GDM1 (cell line): ENCODE data around the gene CD274.

ENCODE experiments used
- DNase-seq: peaks from one replicate; lab custom pipeline; 2025; lab: John Stamatoyannopoulos, UW

CD274 gene

GRCh38 chr9:5500441-5501235, 50.3 kb downstream of the CD274 start:
- no peak for DNase-seq

- no peak for DNase-seq
Observed at GRCh38 chr9:5502553-5502952, 52.2 kb downstream of the CD274 start.

DNA sequence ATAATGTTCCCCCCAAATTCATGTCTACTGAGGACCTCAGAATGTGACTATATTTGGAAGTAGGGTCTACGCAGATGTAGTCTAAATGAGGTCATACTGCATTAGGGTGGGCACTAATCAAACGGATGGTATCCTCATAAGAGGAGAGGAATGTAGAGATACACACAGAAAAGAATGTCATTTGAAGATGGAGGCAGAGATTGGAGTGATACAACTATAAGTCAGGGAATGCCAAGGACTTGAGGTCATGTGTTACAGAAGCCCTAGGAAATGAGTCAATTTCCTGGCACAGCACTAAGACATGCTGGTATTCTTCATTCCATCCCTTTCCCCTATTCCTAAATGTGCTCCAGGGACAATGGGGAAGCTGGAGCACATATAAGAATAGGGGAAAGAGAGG, 59.2 kb downstream of the CD274 start:
- no peak for DNase-seq

DNA sequence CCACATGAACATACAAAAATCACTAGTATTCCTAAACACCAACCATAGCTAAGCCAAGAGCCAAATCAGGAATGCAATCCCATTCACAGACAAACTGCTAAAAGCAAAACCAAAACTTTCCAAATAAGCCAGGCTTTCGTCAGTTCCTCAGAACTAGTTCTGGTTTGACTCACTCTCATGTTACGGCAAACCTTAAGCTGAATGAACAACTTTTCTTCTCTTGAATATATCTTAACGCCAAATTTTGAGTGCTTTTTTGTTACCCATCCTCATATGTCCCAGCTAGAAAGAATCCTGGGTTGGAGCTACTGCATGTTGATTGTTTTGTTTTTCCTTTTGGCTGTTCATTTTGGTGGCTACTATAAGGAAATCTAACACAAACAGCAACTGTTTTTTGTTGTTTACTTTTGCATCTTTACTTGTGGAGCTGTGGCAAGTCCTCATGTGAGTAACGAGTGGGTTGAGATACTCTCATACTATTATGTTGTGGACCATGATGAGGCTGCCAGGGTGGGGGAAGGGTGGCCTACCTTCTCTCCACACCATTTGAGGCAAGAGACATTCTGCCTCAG, 60.1 kb downstream of the CD274 start, which contains the start of gene PDCD1LG2:
Gene PDCD1LG2 (plus strand): TSS at position 172 of the 572 bp plus-strand sequence. CDS start 12,016 bp downstream, outside the sequence.
- DNase-seq: no peak

DNA sequence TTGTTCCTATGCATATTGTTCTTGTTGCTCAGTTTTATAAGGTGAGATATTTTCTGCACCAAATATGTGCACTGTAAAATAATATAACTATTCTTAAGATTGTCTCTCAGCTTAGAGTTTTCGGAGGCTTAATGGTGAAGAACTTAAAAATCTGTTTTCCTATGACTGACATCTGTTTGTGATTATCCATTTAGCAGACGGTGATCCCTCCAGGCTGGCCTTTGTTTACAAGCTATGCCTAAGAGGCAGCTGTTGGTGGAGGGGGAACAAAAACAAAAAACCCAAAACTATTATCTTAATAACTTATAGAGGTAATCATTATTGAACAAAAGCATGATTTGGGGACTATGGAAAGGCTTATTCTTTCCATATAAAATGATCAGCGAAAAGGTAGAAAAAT, 60.6 kb downstream of the CD274 start:
- no peak for DNase-seq

DNA sequence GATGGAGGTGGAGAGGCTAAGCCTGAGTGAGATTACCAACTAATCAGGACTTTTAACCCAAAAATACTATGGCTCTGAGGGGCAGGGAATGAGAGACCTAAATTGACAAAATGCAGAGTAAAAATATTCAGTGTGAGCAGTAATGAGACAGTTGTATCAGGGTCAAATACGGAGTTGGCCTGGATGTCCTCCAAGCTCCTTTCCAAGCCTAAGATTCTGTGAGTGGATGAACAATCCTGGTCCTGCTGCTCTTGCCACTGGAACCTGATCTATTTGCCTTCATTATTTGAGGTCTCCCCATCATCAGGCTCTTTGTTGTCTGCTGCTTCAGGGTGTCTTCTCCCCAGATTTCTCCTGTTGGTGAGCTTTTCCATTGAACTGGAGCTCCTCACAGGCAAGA, 61.1 kb downstream of the CD274 start:
- no peak for DNase-seq

- DNase-seq: no peak
Observed at GRCh38 chr9:5511935-5512580, 61.7 kb downstream of the CD274 start.

DNA sequence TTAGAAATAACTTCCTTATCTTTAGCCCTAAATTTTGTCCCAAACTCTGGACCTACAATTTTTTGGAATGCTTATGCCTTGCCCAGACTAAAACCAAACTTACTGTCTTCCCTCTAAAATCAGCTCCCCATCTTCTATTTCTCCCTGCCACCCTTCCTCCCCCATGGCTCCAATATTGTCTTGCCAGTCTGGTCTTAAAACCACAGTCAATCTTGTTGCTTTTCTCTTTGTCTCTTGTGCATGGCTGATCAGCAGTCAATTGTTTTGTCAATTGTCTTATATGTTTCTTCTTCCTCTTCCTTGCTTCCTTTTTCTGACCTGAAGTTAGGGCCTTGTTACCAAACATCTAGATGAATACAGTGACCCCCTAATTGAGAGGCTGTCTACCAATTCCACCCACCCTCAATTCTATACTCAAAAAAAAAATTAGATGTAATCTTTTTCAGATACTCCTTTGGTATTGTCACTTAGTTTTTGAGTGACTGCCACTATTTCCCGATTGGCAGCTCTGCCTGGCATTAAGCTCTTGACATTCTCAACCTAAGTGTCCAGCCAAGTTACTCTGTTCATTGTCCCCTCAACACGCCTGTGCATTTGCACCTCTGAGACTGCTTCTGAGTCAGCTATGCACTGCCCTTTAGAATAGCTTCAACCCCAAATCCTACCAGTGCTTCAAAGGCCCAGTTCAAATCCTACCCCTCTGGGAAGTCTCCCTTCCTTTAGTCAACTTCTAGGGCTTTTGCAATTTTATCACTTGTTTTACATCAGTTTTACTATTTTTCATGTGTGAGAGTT, 62.5 kb downstream of the CD274 start:
- DNase-seq: no peak

- DNase-seq: no peak
Observed at GRCh38 chr9:5513966-5514616, 63.7 kb downstream of the CD274 start.

GRCh38 chr9:5514617-5515260, 64.4 kb downstream of the CD274 start:
- DNase-seq: no peak

DNA sequence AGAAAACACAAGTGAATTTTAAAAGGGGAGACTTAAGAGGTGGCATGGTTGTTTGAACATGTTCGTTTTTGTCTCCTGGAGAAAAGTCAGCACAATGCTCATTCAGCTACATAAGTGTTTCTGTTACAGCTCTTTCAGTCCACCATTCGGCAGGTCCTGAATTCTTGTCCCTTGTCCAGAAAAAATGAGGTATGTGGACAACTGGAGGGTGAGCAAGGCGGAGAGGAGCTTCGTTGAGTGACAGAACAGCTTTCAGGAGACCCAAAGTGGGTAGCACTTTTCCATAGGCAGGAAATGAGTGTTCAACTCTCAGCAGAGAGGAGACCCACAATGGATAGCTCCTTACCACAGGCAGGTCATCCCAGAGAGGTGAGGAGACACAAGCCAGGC, 64.9 kb downstream of the CD274 start:
- DNase-seq: no peak

- DNase-seq: no peak
Observed at GRCh38 chr9:5516453-5517220, 66.3 kb downstream of the CD274 start.

DNA sequence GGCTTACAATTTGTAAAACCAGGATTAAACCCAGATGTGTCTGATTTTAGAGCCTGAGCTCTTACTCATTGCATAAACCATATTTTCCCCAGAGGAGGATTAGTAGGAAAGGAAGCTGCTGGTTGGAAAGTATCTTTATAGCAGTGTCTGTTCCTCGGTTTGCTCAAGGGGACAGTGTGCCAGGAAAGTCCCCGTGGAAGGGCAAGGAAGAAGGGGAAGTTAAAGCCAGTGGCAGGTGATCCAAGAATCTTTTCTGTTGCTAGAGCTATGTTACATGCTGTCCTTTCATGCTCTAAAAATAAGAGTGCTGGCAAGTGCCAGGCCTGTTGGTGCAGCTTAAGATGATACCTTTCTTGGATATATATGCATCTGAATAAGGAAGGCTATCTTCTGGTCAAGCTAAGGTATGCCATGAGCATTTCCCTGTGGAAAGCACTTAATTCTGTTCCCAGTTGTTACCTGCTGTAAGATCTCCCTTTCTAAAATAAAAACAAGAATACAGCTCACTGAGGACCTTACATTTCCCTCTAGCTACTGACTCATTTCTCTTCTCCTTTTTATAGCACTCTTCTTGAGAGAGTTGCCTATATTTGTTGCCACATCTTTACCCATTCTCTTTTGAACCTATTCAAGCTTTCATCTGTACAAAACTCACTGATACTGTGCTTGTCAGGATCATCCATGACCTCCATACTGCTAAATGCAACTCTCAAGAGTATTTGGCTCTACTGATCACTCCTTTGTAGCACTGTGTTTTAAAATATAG, 68.0 kb downstream of the CD274 start:
- DNase-seq: no peak

GRCh38 chr9:5518937-5519319, 68.6 kb downstream of the CD274 start:
- DNase-seq: peak; percentile 39
